HG02642 (cell line): ENCODE results near the gene MEG3.

ENCODE experiments used
- ATAC-seq: cut with Tn5 transposase; IDR thresholded peaks from one replicate; pipeline ENCODE4 v1.9.1; 2021; ENCODE audit warnings: mild to moderate bottlenecking; ENCODE audit not compliant: unreplicated experiment, poor library complexity

Gene MEG3

GRCh38 chr14:100878271-100879146, 52.6 kb downstream of the MEG3 start:
- no peak for ATAC-seq

- ATAC-seq: no peak
Observed at GRCh38 chr14:100879194-100879593, 53.3 kb downstream of the MEG3 start.

- ATAC-seq: no peak
Observed at GRCh38 chr14:100879782-100880181, 53.9 kb downstream of the MEG3 start.

- no peak for ATAC-seq
Observed at GRCh38 chr14:100880271-100881101, 54.6 kb downstream of the MEG3 start.

- no peak for ATAC-seq
Observed at GRCh38 chr14:100881211-100882025, 55.5 kb downstream of the MEG3 start.

GRCh38 chr14:100882026-100882967, 56.4 kb downstream of the MEG3 start:
- no peak for ATAC-seq

GRCh38 chr14:100882991-100883788, 57.3 kb downstream of the MEG3 start:
- no peak for ATAC-seq

- ATAC-seq: no peak
Observed at GRCh38 chr14:100883789-100884101, 57.8 kb downstream of the MEG3 start.

GRCh38 chr14:100884456-100884855, 58.5 kb downstream of the MEG3 start:
- no peak for ATAC-seq

GRCh38 chr14:100885196-100885595, 59.3 kb downstream of the MEG3 start:
- no peak for ATAC-seq

GRCh38 chr14:100885617-100886016, 59.7 kb downstream of the MEG3 start:
- ATAC-seq: no peak

GRCh38 chr14:100887728-100888335, 61.9 kb downstream of the MEG3 start:
- ATAC-seq: no peak

- ATAC-seq: no peak
Observed at GRCh38 chr14:100888789-100889315, 62.9 kb downstream of the MEG3 start.

GRCh38 chr14:100889641-100890040, 63.7 kb downstream of the MEG3 start:
- no peak for ATAC-seq

GRCh38 chr14:100890061-100890850, 64.3 kb downstream of the MEG3 start:
- ATAC-seq: no peak

- ATAC-seq: no peak
Observed at GRCh38 chr14:100891051-100891450, 65.1 kb downstream of the MEG3 start.
